HEK293 (cell line): ENCODE data around the gene ZBTB21.

Source experiments
- GLI4 ChIP-seq: fragments of 450-650 bp; formaldehyde crosslinking; IDR thresholded peaks from 2 replicates; pipeline ENCODE4 v1.5.1; 2016; ENCODE audit warnings: missing biosample characterization, missing genetic modification characterization
- ZNF324 ChIP-seq: fragments of 450-650 bp; formaldehyde crosslinking; IDR thresholded peaks from 2 replicates; pipeline ENCODE4 v1.5.1; 2016; ENCODE audit warnings: missing biosample characterization, missing genetic modification characterization
- ZNF561 ChIP-seq: fragments of 450-650 bp; IDR thresholded peaks from 2 replicates; pipeline ENCODE4 v1.5.1; 2018; ENCODE audit warnings: missing biosample characterization, missing genetic modification characterization, borderline replicate concordance
- TF ChIP-seq, protein P1 (sequence below): fragments of 450-650 bp; formaldehyde crosslinking; IDR thresholded peaks from 2 replicates; pipeline ENCODE4 v1.5.1; 2016; ENCODE audit warnings: missing biosample characterization, missing genetic modification characterization
- TF ChIP-seq, protein P2 (sequence below): fragments of 450-650 bp; IDR thresholded peaks from 2 replicates; pipeline ENCODE4 v1.5.1; 2018; ENCODE audit warnings: missing biosample characterization, mild to moderate bottlenecking, missing genetic modification characterization
- TF ChIP-seq, protein P3 (sequence below): fragments of 450-650 bp; formaldehyde crosslinking; IDR thresholded peaks from 2 replicates; pipeline ENCODE4 v1.5.1; 2016; ENCODE audit warnings: missing biosample characterization, missing genetic modification characterization
- TF ChIP-seq, protein P4 (sequence below): IDR thresholded peaks from 2 replicates; pipeline ENCODE4 v1.6.1; 2011; ENCODE audit warnings: mild to moderate bottlenecking, low read depth, low read length, borderline replicate concordance

DNA sequence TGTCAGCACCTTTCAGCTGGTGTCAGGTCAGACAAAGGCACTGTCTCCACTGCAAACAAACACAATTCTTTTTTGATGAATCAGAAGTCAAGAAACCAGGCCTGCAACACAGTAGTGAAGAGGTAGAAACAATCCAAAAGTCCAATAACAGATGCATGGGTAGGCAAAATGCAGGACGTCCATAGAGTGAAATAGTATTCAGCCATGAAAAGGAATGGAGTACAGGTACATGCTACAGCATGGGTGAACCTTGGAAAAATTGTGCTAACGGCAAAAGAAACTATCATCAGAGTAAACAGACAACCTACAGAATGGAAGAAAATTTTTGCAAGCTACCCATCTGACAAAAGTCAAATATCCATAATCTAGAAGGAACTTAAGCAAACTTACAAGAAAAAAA is 26.2 kb upstream of the ZBTB21 start:
- TF ChIP-seq ZNF324 (no peak), ZNF561 (tag by site-specific recombination) (no peak), GLI4 (no peak)
- TF ChIP-seq, protein P1, sequence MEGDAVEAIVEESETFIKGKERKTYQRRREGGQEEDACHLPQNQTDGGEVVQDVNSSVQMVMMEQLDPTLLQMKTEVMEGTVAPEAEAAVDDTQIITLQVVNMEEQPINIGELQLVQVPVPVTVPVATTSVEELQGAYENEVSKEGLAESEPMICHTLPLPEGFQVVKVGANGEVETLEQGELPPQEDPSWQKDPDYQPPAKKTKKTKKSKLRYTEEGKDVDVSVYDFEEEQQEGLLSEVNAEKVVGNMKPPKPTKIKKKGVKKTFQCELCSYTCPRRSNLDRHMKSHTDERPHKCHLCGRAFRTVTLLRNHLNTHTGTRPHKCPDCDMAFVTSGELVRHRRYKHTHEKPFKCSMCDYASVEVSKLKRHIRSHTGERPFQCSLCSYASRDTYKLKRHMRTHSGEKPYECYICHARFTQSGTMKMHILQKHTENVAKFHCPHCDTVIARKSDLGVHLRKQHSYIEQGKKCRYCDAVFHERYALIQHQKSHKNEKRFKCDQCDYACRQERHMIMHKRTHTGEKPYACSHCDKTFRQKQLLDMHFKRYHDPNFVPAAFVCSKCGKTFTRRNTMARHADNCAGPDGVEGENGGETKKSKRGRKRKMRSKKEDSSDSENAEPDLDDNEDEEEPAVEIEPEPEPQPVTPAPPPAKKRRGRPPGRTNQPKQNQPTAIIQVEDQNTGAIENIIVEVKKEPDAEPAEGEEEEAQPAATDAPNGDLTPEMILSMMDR (tag by site-specific recombination): no peak
- TF ChIP-seq, protein P2, sequence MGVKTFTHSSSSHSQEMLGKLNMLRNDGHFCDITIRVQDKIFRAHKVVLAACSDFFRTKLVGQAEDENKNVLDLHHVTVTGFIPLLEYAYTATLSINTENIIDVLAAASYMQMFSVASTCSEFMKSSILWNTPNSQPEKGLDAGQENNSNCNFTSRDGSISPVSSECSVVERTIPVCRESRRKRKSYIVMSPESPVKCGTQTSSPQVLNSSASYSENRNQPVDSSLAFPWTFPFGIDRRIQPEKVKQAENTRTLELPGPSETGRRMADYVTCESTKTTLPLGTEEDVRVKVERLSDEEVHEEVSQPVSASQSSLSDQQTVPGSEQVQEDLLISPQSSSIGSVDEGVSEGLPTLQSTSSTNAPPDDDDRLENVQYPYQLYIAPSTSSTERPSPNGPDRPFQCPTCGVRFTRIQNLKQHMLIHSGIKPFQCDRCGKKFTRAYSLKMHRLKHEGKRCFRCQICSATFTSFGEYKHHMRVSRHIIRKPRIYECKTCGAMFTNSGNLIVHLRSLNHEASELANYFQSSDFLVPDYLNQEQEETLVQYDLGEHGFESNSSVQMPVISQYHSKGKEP (tag by site-specific recombination): no peak
- TF ChIP-seq, protein P3, sequence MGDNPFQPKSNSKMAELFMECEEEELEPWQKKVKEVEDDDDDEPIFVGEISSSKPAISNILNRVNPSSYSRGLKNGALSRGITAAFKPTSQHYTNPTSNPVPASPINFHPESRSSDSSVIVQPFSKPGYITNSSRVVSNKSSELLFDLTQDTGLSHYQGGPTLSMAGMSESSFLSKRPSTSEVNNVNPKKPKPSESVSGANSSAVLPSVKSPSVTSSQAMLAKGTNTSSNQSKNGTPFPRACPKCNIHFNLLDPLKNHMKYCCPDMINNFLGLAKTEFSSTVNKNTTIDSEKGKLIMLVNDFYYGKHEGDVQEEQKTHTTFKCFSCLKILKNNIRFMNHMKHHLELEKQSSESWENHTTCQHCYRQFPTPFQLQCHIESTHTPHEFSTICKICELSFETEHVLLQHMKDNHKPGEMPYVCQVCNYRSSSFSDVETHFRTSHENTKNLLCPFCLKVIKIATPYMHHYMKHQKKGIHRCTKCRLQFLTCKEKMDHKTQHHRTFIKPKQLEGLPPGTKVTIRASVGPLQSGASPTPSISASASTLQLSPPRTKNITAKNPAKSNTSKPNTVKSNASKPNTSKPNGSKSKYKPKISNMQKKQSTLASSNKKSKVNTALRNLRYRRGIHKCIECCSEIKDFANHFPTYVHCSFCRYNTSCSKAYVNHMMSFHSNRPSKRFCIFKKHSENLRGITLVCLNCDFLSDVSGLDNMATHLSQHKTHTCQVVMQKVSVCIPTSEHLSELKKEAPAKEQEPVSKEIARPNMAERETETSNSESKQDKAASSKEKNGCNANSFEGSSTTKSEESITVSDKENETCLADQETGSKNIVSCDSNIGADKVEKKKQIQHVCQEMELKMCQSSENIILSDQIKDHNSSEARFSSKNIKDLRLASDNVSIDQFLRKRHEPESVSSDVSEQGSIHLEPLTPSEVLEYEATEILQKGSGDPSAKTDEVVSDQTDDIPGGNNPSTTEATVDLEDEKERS (tag by site-specific recombination): no peak
- TF ChIP-seq, protein P4, sequence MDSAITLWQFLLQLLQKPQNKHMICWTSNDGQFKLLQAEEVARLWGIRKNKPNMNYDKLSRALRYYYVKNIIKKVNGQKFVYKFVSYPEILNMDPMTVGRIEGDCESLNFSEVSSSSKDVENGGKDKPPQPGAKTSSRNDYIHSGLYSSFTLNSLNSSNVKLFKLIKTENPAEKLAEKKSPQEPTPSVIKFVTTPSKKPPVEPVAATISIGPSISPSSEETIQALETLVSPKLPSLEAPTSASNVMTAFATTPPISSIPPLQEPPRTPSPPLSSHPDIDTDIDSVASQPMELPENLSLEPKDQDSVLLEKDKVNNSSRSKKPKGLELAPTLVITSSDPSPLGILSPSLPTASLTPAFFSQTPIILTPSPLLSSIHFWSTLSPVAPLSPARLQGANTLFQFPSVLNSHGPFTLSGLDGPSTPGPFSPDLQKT: no peak
